GM03348 (cell line): Measurements from ENCODE around the gene CYP2E1.
A peak's percentile ranks its signal among the peaks of the same experiment; 100 is the strongest.
"Not testable (repeated sequence)": the region's sequence is repeated elsewhere in the genome, so short reads cannot be mapped to it uniquely, and the experiment has no call there.

ENCODE experiments used
- DNase-seq: peaks from one replicate; pipeline ENCODE4 v3.0.0; 2012; ENCODE audit warnings: low spot score

The CYP2E1 gene

DNA sequence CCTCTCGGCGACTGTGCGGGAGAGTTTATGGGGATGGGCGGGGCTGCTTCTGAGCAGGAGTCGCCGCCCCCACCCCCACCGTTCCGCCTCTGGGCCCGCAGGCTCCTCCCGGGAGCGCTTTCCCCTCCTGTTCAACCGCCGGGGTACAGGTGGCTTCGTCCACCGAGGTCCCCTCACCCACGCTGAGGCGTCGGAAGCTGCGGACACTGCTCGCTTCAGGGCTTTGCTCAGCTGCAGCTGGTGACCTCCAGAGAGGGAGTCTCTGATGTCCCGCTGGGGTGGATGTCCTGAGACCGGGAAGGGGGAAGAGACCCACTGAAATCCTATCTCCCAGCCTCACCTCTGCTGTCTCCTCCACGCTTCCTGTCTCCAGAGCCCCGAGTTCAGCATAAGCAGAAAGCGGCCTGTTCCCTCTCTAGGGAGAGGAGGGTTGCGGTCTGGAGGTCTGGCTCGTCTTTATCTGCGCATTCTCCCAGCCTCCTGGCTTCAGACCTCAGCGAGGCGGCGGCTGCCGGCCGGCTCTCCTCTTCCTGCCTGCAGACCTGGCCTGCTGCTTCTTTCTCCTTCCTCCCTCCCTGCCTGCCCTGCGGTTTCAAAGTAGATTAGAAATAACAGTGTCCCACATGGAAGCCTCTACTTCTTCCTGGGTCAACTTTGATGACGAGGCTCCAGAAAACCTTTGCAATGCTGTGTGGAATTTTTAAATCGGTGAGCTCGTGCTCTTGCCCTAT is 1.8 kb downstream of the CYP2E1 start:
- DNase-seq = peak; percentile 80

GRCh38 chr10:133529576-133529946 is 2.4 kb downstream of the CYP2E1 start:
- no peak for DNase-seq

DNA sequence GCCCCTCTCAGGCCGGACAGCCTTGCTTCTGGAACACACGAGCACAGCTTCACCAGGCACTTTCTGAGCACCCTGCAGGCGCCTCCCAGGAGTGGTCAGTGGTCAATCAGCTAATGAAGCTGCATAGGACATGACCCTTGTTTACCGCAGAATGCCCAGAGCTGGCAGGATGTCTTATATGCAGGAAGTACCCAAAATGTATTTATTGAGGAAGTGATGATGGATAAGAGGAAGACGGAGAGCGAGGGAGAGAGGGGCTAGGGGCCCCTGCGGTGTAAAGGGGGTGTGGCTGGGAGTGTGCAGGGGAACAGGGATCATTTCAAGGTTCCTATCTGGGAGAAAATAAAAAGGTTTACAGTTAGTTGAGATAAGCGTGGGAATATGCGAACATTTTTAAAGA is 3.3 kb downstream of the CYP2E1 start:
- DNase-seq = no peak

GRCh38 chr10:133532871-133533270 is 5.7 kb downstream of the CYP2E1 start:
- DNase-seq = no peak

GRCh38 chr10:133534417-133534816 is 7.3 kb downstream of the CYP2E1 start:
- DNase-seq = no peak

GRCh38 chr10:133536198-133536597 is 9.0 kb downstream of the CYP2E1 start:
- DNase-seq = no peak

DNA sequence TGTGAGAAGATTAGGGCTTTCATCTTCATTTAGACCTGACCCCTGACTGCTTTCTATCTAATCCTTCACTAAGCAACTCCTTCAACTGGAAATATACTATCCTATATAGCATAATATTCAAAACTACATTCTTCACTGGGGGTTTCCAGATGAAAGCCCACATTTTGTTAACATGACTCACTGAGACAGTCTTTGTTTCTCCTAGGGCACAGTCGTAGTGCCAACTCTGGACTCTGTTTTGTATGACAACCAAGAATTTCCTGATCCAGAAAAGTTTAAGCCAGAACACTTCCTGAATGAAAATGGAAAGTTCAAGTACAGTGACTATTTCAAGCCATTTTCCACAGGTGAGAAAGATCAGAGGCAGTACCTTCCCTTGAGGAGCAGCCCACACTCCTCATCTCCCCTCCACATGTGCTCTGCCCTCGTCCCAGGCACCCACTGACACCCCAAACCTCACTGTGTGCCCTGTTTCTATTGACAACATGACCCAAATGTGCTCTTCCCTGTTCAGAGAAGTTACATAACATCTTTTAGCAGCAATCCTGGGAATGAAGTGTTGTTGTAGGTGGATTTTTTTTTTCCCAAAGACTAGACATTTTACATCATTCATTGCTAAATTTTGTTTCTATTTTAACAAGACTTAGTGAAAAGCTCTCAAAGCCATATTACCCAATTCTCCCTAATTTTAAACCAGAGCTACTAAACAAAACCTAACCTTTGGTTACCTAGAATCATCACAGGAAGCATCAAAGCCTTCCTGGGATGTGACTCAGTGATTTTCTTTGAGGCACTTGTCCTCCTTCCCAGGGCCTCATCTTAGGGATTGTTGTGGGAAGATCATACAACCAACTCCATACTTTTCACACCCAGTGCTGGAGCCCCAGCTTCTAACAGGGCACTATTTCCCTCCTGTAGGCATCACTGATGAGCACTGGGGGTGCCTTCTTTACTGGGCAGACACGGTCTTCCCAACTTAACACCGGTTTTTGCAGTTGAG is 10.7 kb downstream of the CYP2E1 start:
- DNase-seq = no peak

GRCh38 chr10:133541441-133541975 is 14.3 kb downstream of the CYP2E1 start:
- not testable (repeated sequence) for DNase-seq

DNA sequence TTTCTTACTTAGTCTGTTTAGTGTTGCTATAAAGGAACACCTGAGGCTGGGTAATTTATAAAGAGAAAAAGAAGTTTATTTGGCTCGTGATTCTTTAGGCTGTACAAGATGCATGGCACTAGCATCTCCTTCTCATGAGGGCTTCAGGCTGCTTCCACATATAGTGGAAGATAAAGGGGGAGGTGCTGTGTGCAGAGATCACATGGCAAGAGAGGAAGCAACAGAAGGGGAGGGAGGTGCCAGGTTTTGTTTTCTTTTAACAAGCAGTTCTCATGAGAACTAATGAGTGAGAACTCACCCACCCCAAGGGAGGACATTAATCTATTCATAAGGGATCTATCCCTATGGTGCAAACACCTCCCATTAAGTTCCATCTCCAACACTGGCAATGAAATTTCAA is 17.3 kb downstream of the CYP2E1 start:
- DNase-seq = no peak

- DNase-seq = no peak
Observed at GRCh38 chr10:133554600-133554999, 27.4 kb downstream of the CYP2E1 start.

DNA sequence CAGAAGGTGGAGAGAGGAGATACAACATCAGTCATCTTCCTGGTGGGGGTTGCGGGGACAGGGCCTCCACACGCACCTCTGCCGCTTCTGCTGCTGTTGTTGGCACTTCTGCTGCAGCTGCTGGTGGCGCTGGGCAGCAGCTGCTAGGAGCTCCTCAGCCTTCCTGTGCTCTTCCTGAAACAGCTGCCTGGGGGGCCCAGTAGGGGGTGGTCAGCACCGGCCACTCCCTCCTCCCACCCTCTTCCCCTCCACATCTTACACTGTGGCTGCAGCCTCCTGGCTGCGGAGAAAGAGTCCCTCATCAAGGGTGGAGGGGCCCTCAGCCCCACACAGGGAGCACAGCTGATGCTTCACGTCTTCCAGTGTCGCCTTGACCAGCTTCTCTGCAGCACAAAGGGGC is 28.4 kb downstream of the CYP2E1 start:
- no peak for DNase-seq

- DNase-seq = no peak
Observed at GRCh38 chr10:133557381-133557780, 30.2 kb downstream of the CYP2E1 start.

DNA sequence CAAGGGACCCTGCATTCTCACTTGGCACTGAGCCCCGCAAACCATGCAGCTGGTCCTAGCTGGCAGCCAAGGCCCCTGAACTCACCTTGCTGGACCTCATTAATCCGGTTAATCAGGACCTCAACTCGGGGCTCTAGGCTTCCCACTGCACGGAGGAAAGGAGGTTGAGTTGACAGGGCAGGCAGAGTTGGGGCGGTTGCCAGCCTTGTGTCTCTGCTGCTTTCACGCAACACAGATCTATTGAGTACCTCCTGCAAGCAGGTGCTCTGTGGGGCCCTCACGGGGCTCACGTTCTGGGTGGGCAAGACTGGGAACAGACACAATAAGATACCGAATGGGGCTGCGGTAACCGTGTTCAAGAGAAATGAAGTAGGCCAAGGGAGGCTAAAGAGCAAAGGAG is 32.1 kb downstream of the CYP2E1 start:
- no peak for DNase-seq

DNA sequence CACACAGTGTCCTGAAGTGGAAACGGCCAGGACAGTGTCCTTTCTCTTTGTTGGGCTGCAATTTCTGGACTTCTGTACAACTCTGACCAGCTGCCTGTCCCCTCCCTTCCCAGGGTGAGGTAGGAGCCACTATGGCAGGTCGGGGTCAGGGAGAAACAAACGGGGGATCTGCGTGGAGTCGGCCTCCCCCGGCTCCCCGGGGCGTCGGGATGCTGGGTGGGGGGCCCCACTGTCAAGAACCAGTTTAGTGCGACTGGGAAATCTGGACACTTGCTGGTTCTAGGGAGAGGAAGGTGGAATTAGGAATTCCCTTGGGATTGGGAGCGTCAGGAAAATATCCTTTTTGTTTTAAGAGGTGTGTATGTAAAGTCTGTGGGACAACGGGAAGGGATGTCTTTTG is 37.7 kb downstream of the CYP2E1 start:
- DNase-seq = no peak

GRCh38 chr10:133565441-133566294 is 38.5 kb downstream of the CYP2E1 start, which contains the start of gene SYCE1:
Gene SYCE1 (minus strand): TSS chr10:133565583. CDS start chr10:133565529, 54 bp downstream.
- no peak for DNase-seq

DNA sequence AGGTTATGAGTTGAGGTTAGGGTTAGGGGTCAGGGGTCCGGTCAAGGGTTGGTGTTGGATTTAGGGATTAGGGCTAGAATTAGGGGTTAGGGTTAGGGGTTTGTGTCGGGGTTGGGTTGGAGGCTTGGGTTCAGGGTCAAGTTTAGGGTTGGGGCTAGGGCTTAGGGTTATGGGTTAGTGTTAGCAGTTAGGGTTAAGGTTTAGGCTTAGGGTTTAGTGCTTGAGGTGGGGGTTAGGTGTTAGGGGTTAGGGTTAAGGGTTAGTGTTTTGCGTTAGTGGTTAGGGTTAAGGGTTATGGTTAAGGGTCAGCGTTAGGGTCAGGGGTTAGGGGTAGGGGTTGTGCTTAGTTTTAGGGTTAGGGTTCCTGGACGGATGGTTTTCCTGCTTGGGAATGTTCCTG is 40.0 kb downstream of the CYP2E1 start:
- no peak for DNase-seq

DNA sequence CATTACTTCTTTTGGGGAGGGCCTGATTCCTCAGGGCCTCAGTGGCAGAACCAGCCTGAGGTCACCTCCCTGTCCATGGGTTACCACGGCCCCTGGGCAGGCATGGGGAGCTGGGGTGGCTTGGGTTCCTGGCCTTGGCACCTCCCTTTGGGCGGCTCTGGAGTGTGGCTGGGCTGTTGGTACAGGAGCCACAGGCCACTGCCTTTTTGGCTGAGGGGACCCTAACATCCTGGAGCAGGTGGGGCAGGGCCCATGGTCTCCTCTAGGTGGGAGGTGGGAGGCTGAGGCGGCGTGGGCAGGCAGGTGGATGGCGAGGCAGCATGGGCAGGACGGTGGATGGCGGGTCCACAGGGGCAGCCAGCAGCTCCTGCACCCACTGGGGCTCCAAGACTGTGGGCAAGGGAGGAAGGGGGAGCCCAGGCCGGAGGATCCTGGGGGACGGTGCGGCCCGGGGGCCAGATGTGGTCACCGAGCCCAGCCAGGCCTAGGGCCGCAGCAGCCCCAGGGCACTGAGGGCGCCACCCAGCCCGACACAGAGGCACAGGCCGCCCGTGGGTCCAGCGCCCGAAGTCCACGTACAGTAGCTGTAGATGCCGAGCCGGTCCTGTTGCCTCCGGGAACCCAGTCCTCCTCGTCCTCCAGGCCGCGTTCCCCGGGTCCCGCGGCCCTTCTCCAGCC is 40.6 kb downstream of the CYP2E1 start:
- no peak for DNase-seq

GRCh38 chr10:133568287-133568614 is 41.1 kb downstream of the CYP2E1 start:
- DNase-seq = no peak

GRCh38 chr10:133568831-133569527 is 41.8 kb downstream of the CYP2E1 start:
- DNase-seq = not testable (repeated sequence)

DNA sequence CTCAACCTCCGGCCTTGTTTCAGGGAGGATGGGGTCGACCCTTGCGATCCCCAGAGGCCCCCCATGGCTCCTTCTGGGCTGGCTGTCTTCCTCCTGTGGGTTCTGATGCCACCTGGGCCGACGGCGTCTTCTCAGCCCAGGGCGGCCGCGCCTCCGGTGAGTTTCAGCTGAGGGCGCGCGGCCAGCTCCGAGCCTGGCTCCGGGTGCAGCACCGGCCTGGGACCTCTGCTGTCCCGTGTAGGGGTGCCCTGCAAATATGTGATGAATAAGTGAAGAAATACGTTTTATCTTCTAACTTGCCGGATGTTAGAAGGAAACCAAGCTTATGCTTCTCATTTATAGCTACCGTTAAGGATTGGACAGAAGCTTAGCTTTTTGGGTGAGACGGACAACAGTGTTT is 42.6 kb downstream of the CYP2E1 start:
- DNase-seq = not testable (repeated sequence)

DNA sequence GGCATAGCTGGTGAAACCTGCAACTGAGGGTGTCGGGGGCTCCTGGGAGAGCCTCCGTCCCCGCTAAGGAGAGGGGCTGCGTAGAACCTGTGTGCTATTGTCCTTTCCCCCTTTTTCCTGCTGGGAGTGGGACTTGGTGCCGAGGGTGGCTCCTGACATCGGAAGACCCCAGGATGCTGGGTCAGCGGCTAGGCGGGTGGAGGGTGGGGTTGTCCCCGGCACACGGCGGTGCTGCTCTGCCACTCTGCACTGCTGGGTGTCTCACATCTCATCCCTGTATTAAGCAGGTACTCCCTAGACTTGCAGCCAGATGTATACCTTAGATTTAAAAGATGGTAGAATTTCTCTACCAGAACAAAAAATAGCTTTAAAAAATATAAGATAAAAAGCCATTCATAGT is 44.9 kb downstream of the CYP2E1 start:
- DNase-seq = not testable (repeated sequence)
